GM12865 (cell line): ENCODE results near the gene HTRA2.
A peak's percentile ranks its signal among the peaks of the same experiment; 100 is the strongest.

Source experiments
- DNase-seq: peaks from one replicate; pipeline ENCODE4 v3.0.0; 2010; ENCODE audit warnings: low read depth
- H3K4me3 ChIP-seq: 2 replicates; pipeline ENCODE4 v1.5.1; 2011; ENCODE audit warnings: mild to moderate bottlenecking, low read depth, low read length, control low read depth
- TF ChIP-seq, protein P1 (sequence below): IDR thresholded peaks from 2 replicates; pipeline ENCODE4 v1.5.1; 2011; ENCODE audit warnings: low read length, control low read depth, low read depth, inconsistent platforms; ENCODE audit not compliant: insufficient read depth; ENCODE audit errors: missing control alignments

Gene HTRA2

GRCh38 chr2:74524005-74524404 lies 5.7 kb upstream of the HTRA2 start:
- DNase-seq, result no peak
- TF ChIP-seq, protein P1, sequence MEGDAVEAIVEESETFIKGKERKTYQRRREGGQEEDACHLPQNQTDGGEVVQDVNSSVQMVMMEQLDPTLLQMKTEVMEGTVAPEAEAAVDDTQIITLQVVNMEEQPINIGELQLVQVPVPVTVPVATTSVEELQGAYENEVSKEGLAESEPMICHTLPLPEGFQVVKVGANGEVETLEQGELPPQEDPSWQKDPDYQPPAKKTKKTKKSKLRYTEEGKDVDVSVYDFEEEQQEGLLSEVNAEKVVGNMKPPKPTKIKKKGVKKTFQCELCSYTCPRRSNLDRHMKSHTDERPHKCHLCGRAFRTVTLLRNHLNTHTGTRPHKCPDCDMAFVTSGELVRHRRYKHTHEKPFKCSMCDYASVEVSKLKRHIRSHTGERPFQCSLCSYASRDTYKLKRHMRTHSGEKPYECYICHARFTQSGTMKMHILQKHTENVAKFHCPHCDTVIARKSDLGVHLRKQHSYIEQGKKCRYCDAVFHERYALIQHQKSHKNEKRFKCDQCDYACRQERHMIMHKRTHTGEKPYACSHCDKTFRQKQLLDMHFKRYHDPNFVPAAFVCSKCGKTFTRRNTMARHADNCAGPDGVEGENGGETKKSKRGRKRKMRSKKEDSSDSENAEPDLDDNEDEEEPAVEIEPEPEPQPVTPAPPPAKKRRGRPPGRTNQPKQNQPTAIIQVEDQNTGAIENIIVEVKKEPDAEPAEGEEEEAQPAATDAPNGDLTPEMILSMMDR, result no peak
- H3K4me3 ChIP-seq, result no peak overlapping the region

DNA sequence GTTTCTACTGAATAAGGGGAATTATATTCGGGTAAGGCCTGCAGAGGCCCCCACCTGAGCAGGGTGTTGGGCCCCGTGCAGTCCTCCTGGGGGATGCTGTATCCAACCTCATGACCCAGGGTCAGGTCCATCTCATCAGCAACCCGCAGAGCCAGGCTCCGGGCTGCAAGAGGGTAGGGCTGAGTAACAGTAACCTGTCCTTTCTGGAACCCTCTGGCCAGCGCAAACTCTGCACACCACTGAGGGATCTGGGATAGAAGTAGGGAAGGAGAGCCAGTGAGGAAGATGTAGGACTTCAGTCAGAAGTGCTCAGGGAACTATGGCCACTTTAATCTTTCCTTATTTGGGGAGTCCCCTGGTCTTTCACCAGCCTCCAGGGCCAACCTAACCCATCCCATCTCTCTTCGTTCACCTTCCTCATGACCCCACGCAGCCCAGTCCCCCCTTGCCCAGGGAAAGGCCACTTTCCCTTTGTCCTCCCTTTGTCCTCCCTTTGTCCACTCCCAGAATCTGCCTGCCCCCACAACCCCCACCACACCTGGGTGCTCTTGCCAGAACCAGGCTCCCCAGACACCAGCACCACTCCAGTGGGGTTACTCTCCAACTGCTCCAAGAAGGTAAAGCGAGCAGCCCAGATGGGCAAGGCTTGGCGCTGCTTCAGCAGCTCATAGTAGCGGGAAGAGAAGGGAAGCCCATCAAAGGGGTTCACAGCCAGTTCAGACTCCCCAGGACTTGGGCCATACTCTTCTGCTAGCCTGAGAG lies 4.6 kb upstream of the HTRA2 start:
- no peak overlapping the region for H3K4me3 ChIP-seq
- TF ChIP-seq, protein P1, result no peak
- no peak for DNase-seq

GRCh38 chr2:74525717-74526648 lies 3.8 kb upstream of the HTRA2 start, which contains the start of gene DQX1:
DQX1 (minus strand) TSS chr2:74526231; CDS start chr2:74525729, 502 bp downstream.
- no peak within 1 kb of the TSS for H3K4me3 ChIP-seq
- TF ChIP-seq, protein P1, result no peak
- peak; percentile 75 for DNase-seq

- no peak overlapping the region for H3K4me3 ChIP-seq
- no peak for DNase-seq
- TF ChIP-seq, protein P1, result no peak
These were observed 3.0 kb upstream of the HTRA2 start for GRCh38 chr2:74526649-74527230.

DNA sequence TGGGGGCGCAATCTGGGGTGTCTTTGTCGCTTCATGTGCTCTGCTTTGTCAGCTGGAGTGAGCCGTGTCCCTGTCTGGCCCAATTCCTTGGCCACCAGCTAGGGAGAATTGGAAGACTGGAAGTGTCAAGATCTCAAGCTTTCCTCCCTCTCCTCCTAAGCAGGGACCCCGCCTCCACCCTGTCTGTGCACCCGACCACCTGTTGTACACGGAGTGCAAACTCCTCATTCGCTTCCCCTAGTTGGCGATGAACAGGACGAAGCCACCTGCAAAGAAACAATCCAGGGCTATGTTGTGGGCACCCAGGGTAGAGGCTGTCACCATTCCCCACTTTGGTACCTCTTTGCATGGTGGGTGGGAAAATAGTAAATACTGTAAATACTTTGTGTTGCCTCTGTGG lies 2.0 kb upstream of the HTRA2 start:
- H3K4me3 ChIP-seq, result no peak overlapping the region
- TF ChIP-seq, protein P1, result no peak
- no peak for DNase-seq

DNA sequence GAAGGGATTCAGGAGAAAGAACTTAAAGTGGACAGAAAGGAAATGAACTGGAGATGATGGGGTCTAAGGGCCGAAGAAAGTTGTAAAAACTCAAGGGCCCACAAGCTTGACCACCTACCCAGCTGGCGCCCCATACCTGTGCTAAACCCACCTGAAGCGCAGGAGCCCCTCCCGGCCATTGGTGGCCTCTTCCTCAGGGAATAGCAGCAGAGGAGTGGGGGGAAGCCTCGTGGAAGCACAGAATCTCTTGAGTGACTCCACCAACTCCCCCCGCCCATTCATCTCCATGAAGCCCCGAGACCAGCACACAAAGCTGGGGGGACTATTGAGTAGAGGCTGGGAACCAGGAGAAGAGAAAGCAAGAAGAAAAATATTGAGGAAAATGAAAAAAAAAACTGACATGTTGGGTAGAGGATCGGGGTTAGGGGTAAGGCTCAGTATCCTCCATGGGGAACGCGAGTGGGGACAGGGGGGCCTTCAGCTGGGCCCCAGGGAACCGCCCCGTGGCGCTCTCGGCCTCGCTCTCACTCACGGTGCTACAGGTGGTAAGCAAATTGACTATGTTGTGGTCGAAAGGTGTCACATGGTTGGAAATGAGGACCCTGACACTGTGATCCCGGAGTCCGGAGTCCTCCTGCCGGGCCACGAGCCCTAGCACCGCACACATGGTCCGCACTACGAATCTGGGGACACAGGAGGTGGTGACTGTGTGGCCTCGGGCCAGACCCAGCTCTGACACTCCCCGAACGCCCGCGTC lies 955 bp upstream of the HTRA2 start:
- peak; percentile 60 for DNase-seq
- H3K4me3 ChIP-seq, result peak overlapping the region; percentile 95
- TF ChIP-seq, protein P1, result no peak
